COR-L47 (cell line): ENCODE measurements around the gene ZNF214.
"Not testable (repeated sequence)": the region's sequence is repeated elsewhere in the genome, so short reads cannot be mapped to it uniquely, and the experiment has no call there.

Source experiments
- DNase-seq: peaks from one replicate; lab custom pipeline; 2025; lab: John Stamatoyannopoulos, UW

The ZNF214 gene

GRCh38 chr11:6988506-6988905 lies 31.6 kb downstream of the ZNF214 start:
- no peak for DNase-seq

- no peak for DNase-seq
Observed at GRCh38 chr11:6986487-6986886, 33.7 kb downstream of the ZNF214 start.

GRCh38 chr11:6979365-6979764 lies 40.8 kb downstream of the ZNF214 start:
- DNase-seq: no peak

GRCh38 chr11:6969854-6970253 lies 50.3 kb downstream of the ZNF214 start:
- DNase-seq: not testable (repeated sequence)

- no peak for DNase-seq
Observed at GRCh38 chr11:6968816-6969215, 51.3 kb downstream of the ZNF214 start.

- no peak for DNase-seq
Observed at GRCh38 chr11:6962673-6963072, 57.5 kb downstream of the ZNF214 start.

GRCh38 chr11:6962141-6962540 lies 58.0 kb downstream of the ZNF214 start:
- DNase-seq: no peak

- DNase-seq: not testable (repeated sequence)
Observed at GRCh38 chr11:6954248-6954647, 65.9 kb downstream of the ZNF214 start.
